OCI-LY1 (cell line): ENCODE data around the gene DAAM1.

Source experiments
- EZH2 ChIP-seq: fragments of 200-600 bp; sonication (generic), shearing (Covaris generic); IDR thresholded peaks from 2 replicates; pipeline ENCODE4 v1.8.0; 2017; ENCODE audit warnings: borderline replicate concordance, mixed run types, mild to moderate bottlenecking, antibody characterized with exemption, low read length, moderate library complexity, mixed read lengths
- TF ChIP-seq, protein P1 (sequence below): fragments of 200-600 bp; sonication (generic), shearing (Covaris generic); IDR thresholded peaks from 2 replicates; pipeline ENCODE4 v1.5.1; 2017; ENCODE audit warnings: mild to moderate bottlenecking, antibody characterized with exemption, low read length, moderate library complexity, mixed read lengths

DNA sequence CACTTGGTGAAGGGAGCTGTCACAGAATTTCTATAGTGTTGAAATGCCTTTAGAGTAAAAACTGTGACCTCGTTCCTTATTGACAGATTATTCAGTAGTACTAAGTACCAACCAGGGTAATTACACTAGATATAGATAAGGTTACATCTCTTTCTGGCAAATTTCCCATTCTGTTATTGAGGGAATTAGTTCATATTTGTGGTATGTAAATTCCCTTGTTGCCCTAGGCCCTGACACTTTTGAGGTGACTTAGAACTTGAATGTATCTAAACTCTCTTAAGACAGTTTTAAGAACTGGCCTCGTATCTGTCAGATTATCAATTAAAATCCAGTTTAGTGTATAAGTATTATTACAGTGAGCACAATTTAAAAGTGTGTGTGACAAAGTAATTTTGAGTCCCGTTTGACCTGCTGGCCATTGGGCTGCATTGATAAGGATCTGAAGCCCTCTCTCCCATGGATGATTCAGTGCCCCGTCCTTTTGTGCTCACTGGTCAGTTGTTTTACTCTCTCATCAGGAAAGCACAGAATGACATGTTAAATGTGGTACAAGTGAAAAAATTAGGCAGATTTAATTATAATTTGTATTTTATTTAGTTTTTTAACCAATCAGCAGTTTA is 153.5 kb downstream of the DAAM1 start:
- TF ChIP-seq, protein P1, sequence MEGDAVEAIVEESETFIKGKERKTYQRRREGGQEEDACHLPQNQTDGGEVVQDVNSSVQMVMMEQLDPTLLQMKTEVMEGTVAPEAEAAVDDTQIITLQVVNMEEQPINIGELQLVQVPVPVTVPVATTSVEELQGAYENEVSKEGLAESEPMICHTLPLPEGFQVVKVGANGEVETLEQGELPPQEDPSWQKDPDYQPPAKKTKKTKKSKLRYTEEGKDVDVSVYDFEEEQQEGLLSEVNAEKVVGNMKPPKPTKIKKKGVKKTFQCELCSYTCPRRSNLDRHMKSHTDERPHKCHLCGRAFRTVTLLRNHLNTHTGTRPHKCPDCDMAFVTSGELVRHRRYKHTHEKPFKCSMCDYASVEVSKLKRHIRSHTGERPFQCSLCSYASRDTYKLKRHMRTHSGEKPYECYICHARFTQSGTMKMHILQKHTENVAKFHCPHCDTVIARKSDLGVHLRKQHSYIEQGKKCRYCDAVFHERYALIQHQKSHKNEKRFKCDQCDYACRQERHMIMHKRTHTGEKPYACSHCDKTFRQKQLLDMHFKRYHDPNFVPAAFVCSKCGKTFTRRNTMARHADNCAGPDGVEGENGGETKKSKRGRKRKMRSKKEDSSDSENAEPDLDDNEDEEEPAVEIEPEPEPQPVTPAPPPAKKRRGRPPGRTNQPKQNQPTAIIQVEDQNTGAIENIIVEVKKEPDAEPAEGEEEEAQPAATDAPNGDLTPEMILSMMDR: no peak
- no peak for TF ChIP-seq EZH2
